Caco-2 (cell line): ENCODE results near the gene TRAF3. TPM values are rescaled to one million over a fixed set of nuclear protein-coding genes. Genes with fewer than 3 reads are reported as not detected.

ENCODE experiments used
- BruUV-seq: library from RNA; stranded (reverse); fragments of 400-500 nt; replicated peaks from 2 replicates; lab custom pipeline; 2021; lab: Mats Ljungman, UMichigan
- CTCF ChIA-PET: fragments of 300-600 bp; sonication (Branson Sonifier 250); formaldehyde crosslinking; loops from one replicate; lab custom pipeline; 2022; ENCODE audit warnings: antibody characterized with exemption; lab: Charles Lee
- POLR2A ChIA-PET: fragments of 300-600 bp; sonication (Branson Sonifier 250); formaldehyde crosslinking; loops from one replicate; lab custom pipeline; 2022; ENCODE audit warnings: antibody characterized with exemption; lab: Charles Lee
- DNase-seq, 2 experiments: peaks; one replicate each; pipeline versions ENCODE4 v3.0.0 to v3.0.0-alpha.2; 2020 to 2022
- H3K27me3 ChIP-seq: replicated peaks from 2 replicates; pipeline ENCODE4 v1.6.0; 2011; ENCODE audit warnings: low read length; ENCODE audit not compliant: control insufficient read depth, insufficient read depth
- H3K36me3 ChIP-seq: 2 replicates; pipeline ENCODE4 v1.5.1; 2011; ENCODE audit warnings: low read length; ENCODE audit not compliant: control insufficient read depth, insufficient read depth
- H3K4me1 ChIP-seq: fragments of 250-450 bp; sonication (Bioruptor Pico); 2 replicates; pipeline ENCODE4 v1.5.1; 2020; ENCODE audit warnings: mild to moderate bottlenecking
- H3K4me3 ChIP-seq: 2 replicates; pipeline ENCODE4 v1.5.1; 2011; ENCODE audit warnings: low read depth, mild to moderate bottlenecking, control low read depth, low read length
- H3K9me3 ChIP-seq: fragments of 250-450 bp; sonication (Bioruptor Pico); 2 replicates; pipeline ENCODE4 v1.5.1; 2020; ENCODE audit warnings: mild to moderate bottlenecking, moderate library complexity
- H3K27ac Mint-ChIP-seq: one replicate; pipeline ENCODE4 v1.8.0; 2022; ENCODE audit warnings: mixed read lengths; ENCODE audit not compliant: unreplicated experiment
- H3K27me3 Mint-ChIP-seq: one replicate; pipeline ENCODE4 v1.8.0; 2022; ENCODE audit warnings: mixed read lengths; ENCODE audit not compliant: insufficient read depth, unreplicated experiment
- H3K36me3 Mint-ChIP-seq: one replicate; pipeline ENCODE4 v1.8.0; 2022; ENCODE audit warnings: mild to moderate bottlenecking, mixed read lengths; ENCODE audit not compliant: insufficient read depth, unreplicated experiment
- H3K4me1 Mint-ChIP-seq: one replicate; pipeline ENCODE4 v1.8.0; 2022; ENCODE audit warnings: low read depth, mixed read lengths; ENCODE audit not compliant: unreplicated experiment
- H3K4me3 Mint-ChIP-seq: one replicate; pipeline ENCODE4 v1.8.0; 2022; ENCODE audit warnings: mild to moderate bottlenecking, moderate library complexity, mixed read lengths; ENCODE audit not compliant: unreplicated experiment
- H3K9me3 Mint-ChIP-seq: one replicate; pipeline ENCODE4 v1.8.0; 2022; ENCODE audit warnings: mixed read lengths; ENCODE audit not compliant: unreplicated experiment
- intact Hi-C: fragments of 100-400 bp; cut with micrococcal nuclease; formaldehyde crosslinking; loops from one replicate; pipeline ENCODE4 v1.10.0; 2022; ENCODE audit not compliant: unreplicated experiment
- total RNA-seq: library from RNA; stranded (reverse); gene quantifications from 2 replicates; pipeline ENCODE4 v1.2.3, GENCODE V29; 2022
- TF ChIP-seq, protein P1 (sequence below), 2 experiments: fragments of 200-600 bp in 1 of 2; IDR thresholded peaks; 1 replicate in 1 of 2; 2 replicates in 1 of 2; pipeline versions ENCODE4 v1.5.1 to v1.8.0; 2011 to 2022; ENCODE audit warnings: antibody characterized with exemption in 1 of 2, control low read depth in 1 of 2, inconsistent platforms in 1 of 2, low read depth in 1 of 2, low read length in 1 of 2, mild to moderate bottlenecking in 1 of 2, moderate library complexity in 1 of 2; ENCODE audit not compliant: insufficient read depth in 1 of 2, severe bottlenecking in 1 of 2, unreplicated experiment in 1 of 2

Gene TRAF3
- total RNA-seq, 1 experiment from 2014 or later: 16.6 TPM

DNA sequence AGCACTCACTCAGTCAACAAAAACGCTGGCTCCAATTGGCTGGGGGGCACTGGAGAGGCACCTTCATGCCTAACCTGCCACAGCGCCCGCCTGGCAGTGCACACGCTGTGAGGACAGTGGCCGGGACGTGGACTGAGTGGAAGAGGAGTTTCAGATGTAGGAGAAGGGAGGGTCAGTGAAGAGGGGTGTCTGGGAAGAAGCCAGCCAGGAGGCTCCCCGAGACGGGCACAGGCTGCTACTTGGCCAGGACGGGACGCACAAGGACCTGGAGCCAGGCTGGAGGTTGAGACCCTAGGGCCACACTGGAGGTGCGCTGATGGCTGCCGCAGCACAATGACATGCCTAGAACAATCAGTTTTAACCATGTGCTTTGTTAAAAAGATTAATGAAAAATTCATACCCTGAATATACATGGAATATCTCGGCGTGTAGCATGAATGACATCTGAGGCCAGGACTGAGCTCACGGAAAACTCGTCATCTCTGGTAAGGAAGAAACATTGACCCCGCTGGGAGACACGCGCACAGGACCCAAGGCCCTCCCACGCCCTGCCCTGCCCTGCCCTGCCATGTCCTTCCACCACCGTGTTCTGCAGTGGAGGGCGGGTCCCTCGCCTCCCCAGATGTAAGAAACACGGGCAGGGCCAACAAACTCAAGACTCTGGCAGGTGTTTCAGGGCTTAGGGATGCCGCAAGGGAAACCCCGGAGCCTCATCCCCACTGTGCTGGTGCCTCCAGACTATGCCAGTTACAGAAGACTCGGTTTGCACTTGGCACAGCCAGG, 170.3 kb downstream of the TRAF3 start:
- Mint-ChIP-seq H3K36me3 (peaks cover 38% of the 10 kb centered on the region), H3K4me3 (no peak overlapping the region)

DNA sequence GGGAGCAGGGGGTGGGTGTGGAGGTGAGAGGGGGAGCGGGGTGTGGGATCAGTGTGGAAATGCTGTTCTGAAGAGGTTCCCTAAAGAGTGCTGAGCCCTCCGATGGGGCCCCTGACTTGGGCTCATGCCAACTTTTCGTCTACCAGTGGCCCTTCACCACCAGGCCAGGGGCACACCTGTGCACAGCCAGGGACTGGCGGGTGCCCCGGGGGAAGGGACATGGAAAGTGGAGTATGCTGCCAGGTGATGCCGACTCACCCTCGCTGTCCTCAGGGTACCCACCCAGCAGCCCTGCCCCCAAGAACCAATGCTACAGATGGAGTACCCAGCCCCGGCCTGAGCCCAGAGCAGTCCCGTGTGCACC, 171.4 kb downstream of the TRAF3 start:
- TF ChIP-seq, protein P1, sequence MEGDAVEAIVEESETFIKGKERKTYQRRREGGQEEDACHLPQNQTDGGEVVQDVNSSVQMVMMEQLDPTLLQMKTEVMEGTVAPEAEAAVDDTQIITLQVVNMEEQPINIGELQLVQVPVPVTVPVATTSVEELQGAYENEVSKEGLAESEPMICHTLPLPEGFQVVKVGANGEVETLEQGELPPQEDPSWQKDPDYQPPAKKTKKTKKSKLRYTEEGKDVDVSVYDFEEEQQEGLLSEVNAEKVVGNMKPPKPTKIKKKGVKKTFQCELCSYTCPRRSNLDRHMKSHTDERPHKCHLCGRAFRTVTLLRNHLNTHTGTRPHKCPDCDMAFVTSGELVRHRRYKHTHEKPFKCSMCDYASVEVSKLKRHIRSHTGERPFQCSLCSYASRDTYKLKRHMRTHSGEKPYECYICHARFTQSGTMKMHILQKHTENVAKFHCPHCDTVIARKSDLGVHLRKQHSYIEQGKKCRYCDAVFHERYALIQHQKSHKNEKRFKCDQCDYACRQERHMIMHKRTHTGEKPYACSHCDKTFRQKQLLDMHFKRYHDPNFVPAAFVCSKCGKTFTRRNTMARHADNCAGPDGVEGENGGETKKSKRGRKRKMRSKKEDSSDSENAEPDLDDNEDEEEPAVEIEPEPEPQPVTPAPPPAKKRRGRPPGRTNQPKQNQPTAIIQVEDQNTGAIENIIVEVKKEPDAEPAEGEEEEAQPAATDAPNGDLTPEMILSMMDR (IDR thresholded peaks at IDR 0.05; ENCODE audit: insufficient read depth in 1 of 2, low read depth in 1 of 2, low read length in 1 of 2, severe bottlenecking in 1 of 2, unreplicated experiment in 1 of 2): no peak
- intact Hi-C loops: no loop called here
- Mint-ChIP-seq H3K4me3 (no peak overlapping the region), H3K27me3 (no peaks in the 10 kb centered on the region), H3K9me3 (no peaks in the 10 kb centered on the region), H3K27ac (no peak overlapping the region), H3K4me1 (no peaks in the 10 kb centered on the region), H3K36me3 (peaks cover 31% of the 10 kb centered on the region)
- ChIA-PET CTCF (no interaction called here), POLR2A (no interaction called here)
- Histone ChIP-seq H3K4me3 (no peak overlapping the region), H3K4me1 (no peaks in the 10 kb centered on the region), H3K27me3 (no peaks in the 10 kb centered on the region), H3K36me3 (peaks cover 1% of the 10 kb centered on the region; the same call in 1 of the 2 replicates), H3K9me3 (no peaks in the 10 kb centered on the region)
- BruUV-seq: no TSS peak
- DNase-seq: no peak

More for the DNA sequence above, 170.3 kb downstream of the TRAF3 start:
- DNase-seq: no peak
- Histone ChIP-seq H3K27me3 (no peaks in the 10 kb centered on the region), H3K36me3 (peaks cover 1% of the 10 kb centered on the region; the same call in 1 of the 2 replicates), H3K4me1 (no peaks in the 10 kb centered on the region), H3K9me3 (no peaks in the 10 kb centered on the region), H3K4me3 (no peak overlapping the region)
- CTCF ChIA-PET: no interaction called here
- no peaks in the 10 kb centered on the region for H3K9me3 Mint-ChIP-seq
- H3K27me3 Mint-ChIP-seq: no peaks in the 10 kb centered on the region
- BruUV-seq: no TSS peak
- TF ChIP-seq, protein P1 (IDR thresholded peaks at IDR 0.05; ENCODE audit: insufficient read depth in 1 of 2, low read depth in 1 of 2, low read length in 1 of 2, severe bottlenecking in 1 of 2, unreplicated experiment in 1 of 2): no peak
- no peak overlapping the region for H3K27ac Mint-ChIP-seq
- POLR2A ChIA-PET: no interaction called here
- no peaks in the 10 kb centered on the region for H3K4me1 Mint-ChIP-seq
- intact Hi-C loops: no loop called here

DNA sequence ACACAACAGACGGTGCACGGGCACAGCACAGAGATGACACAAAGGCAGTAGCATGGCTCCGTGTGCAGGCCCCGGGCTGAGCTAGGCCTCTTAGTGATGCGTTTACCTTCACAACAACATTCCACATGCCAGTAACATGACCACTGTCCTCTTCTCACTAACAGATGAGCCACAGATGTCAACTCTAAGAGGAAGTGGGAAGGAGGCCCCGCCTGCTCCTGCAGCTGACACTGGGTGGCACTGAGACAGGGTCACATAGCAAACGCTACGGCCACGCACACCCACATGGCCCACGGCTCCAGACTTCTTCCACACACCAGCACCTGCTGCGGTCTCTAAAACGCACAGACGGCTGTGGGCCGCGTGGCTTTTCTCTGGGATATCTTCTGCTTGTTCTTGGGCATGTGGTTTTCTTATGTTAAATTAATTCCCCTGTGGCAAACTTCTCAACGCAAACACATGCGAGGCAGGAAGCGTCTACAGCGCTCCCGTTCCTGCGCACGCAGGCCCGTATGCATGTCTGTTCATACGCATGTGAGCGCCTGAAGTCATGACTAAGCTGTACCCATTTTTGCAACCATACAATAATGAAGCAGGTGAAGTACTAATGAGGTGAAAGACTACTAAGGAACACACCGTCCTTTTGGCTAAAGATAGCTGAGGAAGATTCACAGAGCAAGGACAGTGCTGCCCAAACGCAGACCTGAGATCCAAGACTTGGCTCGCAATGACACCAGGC, 172.0 kb downstream of the TRAF3 start:
- Histone ChIP-seq H3K27me3 (no peaks in the 10 kb centered on the region), H3K36me3 (peaks cover 3% of the 10 kb centered on the region; the same call in 1 of the 2 replicates), H3K4me3 (no peak overlapping the region), H3K4me1 (no peaks in the 10 kb centered on the region), H3K9me3 (no peaks in the 10 kb centered on the region)
- H3K27me3 Mint-ChIP-seq: no peaks in the 10 kb centered on the region
- intact Hi-C loops: no loop called here
- H3K4me3 Mint-ChIP-seq: no peak overlapping the region
- no peaks in the 10 kb centered on the region for H3K9me3 Mint-ChIP-seq
- DNase-seq: no peak
- no TSS peak for BruUV-seq
- no peaks in the 10 kb centered on the region for H3K4me1 Mint-ChIP-seq
- POLR2A ChIA-PET: no interaction called here
- peaks cover 26% of the 10 kb centered on the region for H3K36me3 Mint-ChIP-seq
- TF ChIP-seq, protein P1 (IDR thresholded peaks at IDR 0.05; ENCODE audit: insufficient read depth in 1 of 2, low read depth in 1 of 2, low read length in 1 of 2, severe bottlenecking in 1 of 2, unreplicated experiment in 1 of 2): no peak
- CTCF ChIA-PET: no interaction called here
- H3K27ac Mint-ChIP-seq: no peak overlapping the region
